Measurements from ENCODE around the gene TNNT3. TPM values are rescaled to one million over a fixed set of nuclear protein-coding genes. Genes with fewer than 3 reads are reported as not detected.
A peak's percentile ranks its signal among the peaks of the same experiment; 100 is the strongest.

The TNNT3 gene
- polyA plus RNA-seq, 3 donors from 2014 or later: not detected

GRCh38 chr11:1887451-1888346 is 31.8 kb upstream of the TNNT3 start:
- Mint-ChIP-seq H3K36me3 (peaks cover 0 to 12% (median 0%) of the 10 kb centered on the region in 3 donors), H3K27me3 (ENCODE audit: low read depth in 3 of 3) (peaks cover 8 to 25% (median 12%) of the 10 kb centered on the region in 3 donors), H3K27ac (peak overlapping the region; percentile 86 to 98 (median 94)), H3K4me3 (peak overlapping the region; percentile 25 to 80 (median 74)), H3K9me3 (no peaks in the 10 kb centered on the region), H3K4me1 (peaks cover 50 to 54% of the 10 kb centered on the region in 2 donors)
- DNase-seq: peak in 1 of 3 donors; percentile 23

GRCh38 chr11:1888347-1888753 is 31.2 kb upstream of the TNNT3 start:
- peak; percentile 28 to 46 (median 29) for DNase-seq
- Mint-ChIP-seq H3K36me3 (peaks cover 0 to 12% (median 0%) of the 10 kb centered on the region in 3 donors), H3K27me3 (ENCODE audit: low read depth in 3 of 3) (peaks cover 8 to 28% (median 14%) of the 10 kb centered on the region in 3 donors), H3K27ac (peak overlapping the region; percentile 86 to 98 (median 94)), H3K9me3 (no peaks in the 10 kb centered on the region), H3K4me1 (peaks cover 54 to 56% of the 10 kb centered on the region in 2 donors), H3K4me3 (peak overlapping the region; percentile 70 to 80 (median 74))

- no peak for DNase-seq
- Mint-ChIP-seq H3K4me1 (peaks cover 59 to 61% of the 10 kb centered on the region in 2 donors), H3K27ac (peak overlapping the region; percentile 86 to 98 (median 94)), H3K4me3 (peak overlapping the region; percentile 70 to 80 (median 74)), H3K9me3 (no peaks in the 10 kb centered on the region), H3K36me3 (peaks cover 0 to 12% (median 0%) of the 10 kb centered on the region in 3 donors), H3K27me3 (ENCODE audit: low read depth in 3 of 3) (peaks cover 8 to 28% (median 17%) of the 10 kb centered on the region in 3 donors)
Observed at GRCh38 chr11:1888811-1889210, 30.7 kb upstream of the TNNT3 start.

DNA sequence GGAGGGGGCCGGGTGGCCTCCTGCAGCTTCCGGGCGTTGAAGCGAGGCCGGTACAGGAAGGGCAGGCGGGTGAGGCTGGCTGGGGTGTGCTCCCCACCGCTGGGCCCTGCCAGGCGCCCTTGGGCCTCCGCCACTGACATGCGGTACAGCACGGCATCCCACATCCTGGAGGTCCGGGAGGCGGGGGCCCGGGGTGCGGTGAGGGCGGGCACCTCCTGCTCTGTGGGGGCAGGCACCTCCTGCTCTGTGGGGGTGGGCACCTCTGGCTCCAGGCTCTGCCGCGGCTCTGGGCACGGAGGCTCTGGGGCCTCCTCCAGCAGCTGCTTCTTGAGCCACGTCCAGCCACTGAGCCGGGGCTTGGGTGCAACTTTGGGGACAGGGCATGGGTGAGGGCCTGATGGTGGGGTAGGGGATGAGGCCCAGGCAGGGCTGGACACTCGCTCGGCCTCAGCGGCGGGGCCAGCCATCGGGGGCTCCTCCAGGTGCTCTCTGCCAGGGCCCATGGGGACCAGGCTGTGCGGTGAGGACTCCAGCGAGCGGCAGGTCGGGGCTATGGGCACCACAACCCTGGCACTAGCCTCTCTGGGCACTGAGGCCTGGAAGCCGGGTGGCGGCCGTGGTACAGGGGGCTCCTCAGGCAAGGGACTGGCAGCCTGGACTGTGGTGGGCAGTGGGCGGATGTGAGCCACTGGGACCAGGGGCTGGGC is 30.1 kb upstream of the TNNT3 start:
- Mint-ChIP-seq H3K27me3 (ENCODE audit: low read depth in 3 of 3) (peaks cover 8 to 28% (median 17%) of the 10 kb centered on the region in 3 donors), H3K9me3 (no peaks in the 10 kb centered on the region), H3K27ac (peak overlapping the region; percentile 89 to 98 (median 94)), H3K36me3 (peaks cover 0 to 12% (median 0%) of the 10 kb centered on the region in 3 donors), H3K4me3 (peak overlapping the region; percentile 74 to 83 (median 80)), H3K4me1 (peaks cover 61% of the 10 kb centered on the region in 2 donors)
- DNase-seq: peak; percentile 94

DNA sequence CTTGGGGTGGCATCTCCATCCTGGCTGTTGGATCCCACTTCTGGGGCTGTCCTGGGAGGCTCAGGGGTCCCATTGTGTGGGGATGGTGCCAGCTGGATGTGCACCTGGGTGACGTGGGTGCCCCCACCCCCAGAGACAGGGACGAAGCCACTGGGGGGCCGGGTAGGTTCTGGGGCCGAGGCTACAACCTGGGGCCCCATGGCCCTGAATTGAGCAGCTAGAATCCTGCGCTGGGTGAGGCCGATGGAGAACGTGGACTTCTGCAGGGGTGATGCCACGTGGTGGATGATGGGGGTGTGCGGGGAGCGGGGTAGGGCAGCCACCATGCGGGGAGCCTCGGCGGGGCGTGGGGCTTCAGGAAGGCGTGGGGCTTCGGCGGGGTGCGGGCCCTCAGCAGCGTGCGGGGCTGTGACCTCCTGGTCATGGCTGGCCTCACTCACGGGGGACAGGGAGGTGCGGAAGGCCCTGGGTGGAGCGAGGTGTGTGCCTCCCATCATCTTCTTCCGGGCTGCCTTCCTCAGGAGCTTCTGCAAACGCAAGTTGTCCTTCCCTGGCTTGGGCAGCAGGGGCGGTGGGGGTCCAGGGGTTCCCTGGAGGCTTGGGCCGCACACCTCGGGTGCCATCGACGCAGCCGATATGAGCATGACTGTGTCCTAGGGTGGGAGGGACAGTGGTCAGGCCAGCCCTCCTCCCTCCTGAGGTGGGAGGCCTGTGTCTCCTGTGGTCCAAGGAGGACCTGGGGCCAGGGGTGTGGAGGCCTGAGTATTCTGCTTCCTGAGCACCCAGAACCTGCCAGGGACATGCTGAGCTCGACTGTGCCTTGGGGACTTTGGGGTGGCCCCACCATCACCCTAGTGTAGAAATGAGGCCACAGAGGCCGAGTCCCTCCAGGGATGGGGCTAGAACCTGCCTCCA is 29.3 kb upstream of the TNNT3 start:
- peak in 1 of 3 donors; percentile 19 for DNase-seq
- Mint-ChIP-seq H3K4me3 (peak overlapping the region; percentile 74 to 83 (median 80)), H3K4me1 (peaks cover 61% of the 10 kb centered on the region in 2 donors), H3K27ac (peak overlapping the region; percentile 76 to 98 (median 94)), H3K36me3 (peaks cover 0 to 12% (median 0%) of the 10 kb centered on the region in 3 donors), H3K9me3 (no peaks in the 10 kb centered on the region), H3K27me3 (ENCODE audit: low read depth in 3 of 3) (peaks cover 11 to 28% (median 17%) of the 10 kb centered on the region in 3 donors)

GRCh38 chr11:1890856-1891830 is 28.4 kb upstream of the TNNT3 start:
- no peaks in the 10 kb centered on the region for H3K9me3 Mint-ChIP-seq
- peak; percentile 69 to 79 (median 77) for DNase-seq
- peak overlapping the region; percentile 76 to 94 (median 94) for H3K27ac Mint-ChIP-seq
- H3K36me3 Mint-ChIP-seq: peaks cover 0 to 12% (median 0%) of the 10 kb centered on the region in 3 donors
- peaks cover 11 to 28% (median 17%) of the 10 kb centered on the region in 3 donors for H3K27me3 Mint-ChIP-seq (ENCODE audit: low read depth in 3 of 3)
- H3K4me1 Mint-ChIP-seq: peaks cover 61% of the 10 kb centered on the region in 2 donors
- peak overlapping the region; percentile 74 to 83 (median 80) for H3K4me3 Mint-ChIP-seq

DNA sequence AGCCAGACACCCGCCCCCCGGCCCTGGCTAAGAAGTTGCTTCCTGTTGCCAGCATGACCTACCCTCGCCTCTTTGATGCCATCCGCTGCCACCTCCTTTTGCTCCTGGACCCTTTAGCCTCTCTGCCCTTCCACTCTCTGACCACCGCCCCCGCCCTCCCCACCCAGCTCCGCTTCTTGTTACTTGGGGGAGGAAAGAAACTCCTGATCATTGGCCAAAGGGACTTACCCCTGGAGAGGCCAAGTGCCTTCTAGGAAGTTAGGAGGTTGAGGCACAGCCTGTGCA is 27.7 kb upstream of the TNNT3 start, which contains the start of gene PRR33:
Gene PRR33 (minus strand): TSS at position 65 of the 285 bp plus-strand sequence. CDS start 1,311 bp downstream, outside the sequence.
- H3K36me3 Mint-ChIP-seq: peaks cover 0 to 12% (median 0%) of the 10 kb centered on the region in 3 donors
- peak within 1 kb of the TSS; percentile 76 to 94 (median 94) for H3K27ac Mint-ChIP-seq
- H3K27me3 Mint-ChIP-seq (ENCODE audit: low read depth in 3 of 3): peaks cover 11 to 28% (median 17%) of the 10 kb centered on the region in 3 donors
- H3K9me3 Mint-ChIP-seq: no peaks in the 10 kb centered on the region
- H3K4me3 Mint-ChIP-seq: peak within 1 kb of the TSS; percentile 74 to 83 (median 80)
- H3K4me1 Mint-ChIP-seq: peaks cover 61 to 63% of the 10 kb centered on the region in 2 donors
- no peak for DNase-seq

GRCh38 chr11:1892116-1892515 is 27.4 kb upstream of the TNNT3 start:
- peaks cover 0 to 12% (median 0%) of the 10 kb centered on the region in 3 donors for H3K36me3 Mint-ChIP-seq
- H3K4me3 Mint-ChIP-seq: peak overlapping the region in 4 of 5 donors; percentile 25 to 83 (median 76)
- DNase-seq: no peak
- H3K27ac Mint-ChIP-seq: peak overlapping the region in 3 of 6 donors; percentile 94
- H3K4me1 Mint-ChIP-seq: peaks cover 60 to 61% of the 10 kb centered on the region in 2 donors
- H3K9me3 Mint-ChIP-seq: no peaks in the 10 kb centered on the region
- peaks cover 11 to 28% (median 17%) of the 10 kb centered on the region in 3 donors for H3K27me3 Mint-ChIP-seq (ENCODE audit: low read depth in 3 of 3)

- Mint-ChIP-seq H3K9me3 (no peaks in the 10 kb centered on the region), H3K36me3 (peaks cover 0 to 10% (median 2%) of the 10 kb centered on the region in 3 donors), H3K27ac (peak overlapping the region in 2 of 6 donors; percentile 54 to 84)
Observed at GRCh38 chr11:1892558-1892957, 26.9 kb upstream of the TNNT3 start.

GRCh38 chr11:1893581-1894359 is 25.7 kb upstream of the TNNT3 start:
- Mint-ChIP-seq H3K36me3 (peaks cover 0 to 6% (median 2%) of the 10 kb centered on the region in 3 donors), H3K9me3 (no peaks in the 10 kb centered on the region), H3K27me3 (ENCODE audit: low read depth in 3 of 3) (peaks cover 10 to 25% (median 13%) of the 10 kb centered on the region in 3 donors), H3K27ac (peak overlapping the region in 3 of 6 donors; percentile 29 to 85 (median 36)), H3K4me3 (no peak overlapping the region), H3K4me1 (peaks cover 45 to 46% of the 10 kb centered on the region in 2 donors)
- no peak for DNase-seq

More at GRCh38 chr11:1892558-1892957, 26.9 kb upstream of the TNNT3 start:
- H3K4me3 Mint-ChIP-seq: peak overlapping the region in 2 of 5 donors; percentile 25 to 30
- peaks cover 11 to 28% (median 17%) of the 10 kb centered on the region in 3 donors for H3K27me3 Mint-ChIP-seq (ENCODE audit: low read depth in 3 of 3)
- peaks cover 57 to 58% of the 10 kb centered on the region in 2 donors for H3K4me1 Mint-ChIP-seq
- no peak for DNase-seq

DNA sequence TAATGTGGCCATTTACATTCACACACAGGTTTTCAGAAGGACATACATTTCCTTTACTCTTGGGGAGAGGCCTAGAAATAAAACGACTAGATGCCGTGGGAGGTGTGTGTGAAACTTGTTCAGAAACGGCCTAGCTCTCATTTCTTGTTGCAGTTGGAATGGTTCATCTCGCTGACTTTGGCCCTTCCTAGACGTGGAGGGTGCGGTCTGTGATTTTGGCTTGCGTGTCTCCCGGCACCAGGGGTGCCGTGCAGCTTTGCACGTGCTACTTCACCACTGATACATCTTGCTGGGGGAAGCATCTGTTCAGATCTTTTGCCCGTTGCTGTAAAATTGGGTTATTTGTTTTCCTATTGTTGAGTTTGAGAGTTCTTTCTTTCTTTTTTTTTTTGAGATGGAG is 24.7 kb upstream of the TNNT3 start:
- DNase-seq: no peak
- Mint-ChIP-seq H3K4me3 (no peak overlapping the region), H3K27ac (no peak overlapping the region), H3K36me3 (peaks cover 0 to 6% (median 0%) of the 10 kb centered on the region in 3 donors), H3K4me1 (peaks cover 38 to 40% of the 10 kb centered on the region in 2 donors), H3K9me3 (no peaks in the 10 kb centered on the region), H3K27me3 (ENCODE audit: low read depth in 3 of 3) (peaks cover 9 to 18% (median 11%) of the 10 kb centered on the region in 3 donors)
